GM13976 (cell line): ENCODE results near the gene NRGN.

Experiments used
- DNase-seq: peaks from one replicate; pipeline ENCODE4 v3.0.0; 2012; ENCODE audit warnings: low spot score
- CTCF ChIP-seq: IDR thresholded peaks from 2 replicates; pipeline ENCODE4 v1.5.1; 2012; ENCODE audit warnings: borderline replicate concordance, mild to moderate bottlenecking; ENCODE audit not compliant: insufficient read depth; ENCODE audit errors: extremely low read depth, missing control alignments, control extremely low read depth
- in situ Hi-C: fragments of 300-500 bp; cut with MboI; formaldehyde crosslinking; loops from one replicate; pipeline ENCODE4 v1.12.0; 2022; ENCODE audit warnings: low sequenced_read_pairs, mixed read lengths, inconsistent platforms; ENCODE audit not compliant: unreplicated experiment

Gene NRGN

GRCh38 chr11:124736736-124737135 is 3.0 kb upstream of the NRGN start:
- no peak for DNase-seq
- TF ChIP-seq CTCF: no peak
- in situ Hi-C loops: no loop called here

GRCh38 chr11:124737638-124738305 is 2.0 kb upstream of the NRGN start:
- no peak for DNase-seq
- no peak for TF ChIP-seq CTCF
- in situ Hi-C loops: no loop called here

GRCh38 chr11:124738713-124739478 is 846 bp upstream of the NRGN start:
- no peak for TF ChIP-seq CTCF
- no peak for DNase-seq
- in situ Hi-C loops: no loop called here

GRCh38 chr11:124740277-124740882 is 638 bp downstream of the NRGN start:
- in situ Hi-C loops: no loop called here
- TF ChIP-seq CTCF: peak; percentile 43
- peak; percentile 63 for DNase-seq

- no peak for TF ChIP-seq CTCF
- no peak for DNase-seq
- in situ Hi-C loops: no loop called here
These were observed 2.8 kb downstream of the NRGN start for GRCh38 chr11:124742555-124742954.

GRCh38 chr11:124743050-124743449 is 3.3 kb downstream of the NRGN start:
- TF ChIP-seq CTCF: no peak
- DNase-seq: no peak
- in situ Hi-C loops: no loop called here
